Activated B cell treated with CpG ODN at 0.5 μM for 24 hours (primary cell): ENCODE data around the gene SPRN. TPM values are rescaled to one million over a fixed set of nuclear protein-coding genes. Genes with fewer than 3 reads are reported as not detected.

Experiments used
- ATAC-seq: fragments of 200-7000 bp; cut with Tn5 transposase; one replicate; pipeline ENCODE4 v1.10.0; 2021; ENCODE audit warnings: low read depth, mild to moderate bottlenecking, moderate library complexity
- CTCF ChIA-PET: fragments of 350-600 bp; sonication (Branson Sonifier 250); formaldehyde crosslinking; loops from one replicate; lab custom pipeline; 2021; ENCODE audit warnings: antibody characterized with exemption; lab: Charles Lee
- POLR2A ChIA-PET: fragments of 350-600 bp; sonication (Branson Sonifier 250); formaldehyde crosslinking; loops from one replicate; lab custom pipeline; 2021; ENCODE audit warnings: antibody characterized with exemption; lab: Charles Lee
- DNase-seq: peaks from one replicate; pipeline ENCODE4 v3.0.0; 2022
- H3K27ac Mint-ChIP-seq: one replicate; pipeline ENCODE4 v1.8.0; 2020; ENCODE audit warnings: mixed read lengths
- H3K27me3 Mint-ChIP-seq: one replicate; pipeline ENCODE4 v1.8.0; 2021; ENCODE audit warnings: mixed read lengths
- H3K36me3 Mint-ChIP-seq: one replicate; pipeline ENCODE4 v1.8.0; 2021; ENCODE audit warnings: low read depth, mixed read lengths
- H3K4me1 Mint-ChIP-seq: one replicate; pipeline ENCODE4 v1.8.0; 2021; ENCODE audit warnings: mixed read lengths
- H3K4me3 Mint-ChIP-seq: one replicate; pipeline ENCODE4 v1.8.0; 2020; ENCODE audit warnings: mild to moderate bottlenecking, mixed read lengths
- H3K9me3 Mint-ChIP-seq: one replicate; pipeline ENCODE4 v1.8.0; 2020; ENCODE audit warnings: mixed read lengths
- intact Hi-C: fragments of 100-400 bp; cut with micrococcal nuclease; formaldehyde crosslinking; loops from one replicate; pipeline ENCODE4 v1.15.1; 2024
- total RNA-seq: library from RNA; stranded (reverse); gene quantifications from 2 replicates; pipeline ENCODE4 v1.2.3, GENCODE V29; 2022
- TF ChIP-seq, protein P1 (sequence below): fragments of 200-600 bp; IDR thresholded peaks from one replicate; pipeline ENCODE4 v1.8.0; 2022; ENCODE audit warnings: antibody characterized with exemption, mild to moderate bottlenecking

SPRN gene
- total RNA-seq, 1 donor from 2014 or later, result not detected

DNA sequence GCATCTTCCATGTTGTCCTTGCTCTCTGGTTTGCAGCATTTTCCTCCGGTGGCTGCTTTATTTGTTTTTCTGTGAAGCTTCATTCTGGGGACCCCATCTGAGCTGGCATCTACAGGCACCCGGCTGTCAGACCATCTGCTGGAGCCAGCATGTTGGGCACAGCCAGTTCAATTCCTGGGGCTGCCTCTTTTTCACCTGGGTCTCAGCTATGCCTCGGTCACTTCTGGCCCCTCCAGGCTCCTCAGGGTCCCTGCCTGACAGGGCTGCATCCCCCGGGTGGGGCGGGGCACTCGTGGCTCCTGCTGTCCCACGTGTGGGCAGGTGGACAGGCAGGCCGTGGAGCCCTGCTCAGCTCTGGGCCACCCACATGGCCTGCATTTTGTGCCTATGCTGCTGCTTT lies 37.4 kb upstream of the SPRN start:
- ATAC-seq (no peak), DNase-seq (no peak)
- POLR2A ChIA-PET, result no interaction called here
- Mint-ChIP-seq H3K27me3 (no peaks in the 10 kb centered on the region), H3K4me3 (no peak overlapping the region), H3K4me1 (no peaks in the 10 kb centered on the region), H3K36me3 (no peaks in the 10 kb centered on the region), H3K27ac (no peak overlapping the region), H3K9me3 (no peaks in the 10 kb centered on the region)
- TF ChIP-seq, protein P1, sequence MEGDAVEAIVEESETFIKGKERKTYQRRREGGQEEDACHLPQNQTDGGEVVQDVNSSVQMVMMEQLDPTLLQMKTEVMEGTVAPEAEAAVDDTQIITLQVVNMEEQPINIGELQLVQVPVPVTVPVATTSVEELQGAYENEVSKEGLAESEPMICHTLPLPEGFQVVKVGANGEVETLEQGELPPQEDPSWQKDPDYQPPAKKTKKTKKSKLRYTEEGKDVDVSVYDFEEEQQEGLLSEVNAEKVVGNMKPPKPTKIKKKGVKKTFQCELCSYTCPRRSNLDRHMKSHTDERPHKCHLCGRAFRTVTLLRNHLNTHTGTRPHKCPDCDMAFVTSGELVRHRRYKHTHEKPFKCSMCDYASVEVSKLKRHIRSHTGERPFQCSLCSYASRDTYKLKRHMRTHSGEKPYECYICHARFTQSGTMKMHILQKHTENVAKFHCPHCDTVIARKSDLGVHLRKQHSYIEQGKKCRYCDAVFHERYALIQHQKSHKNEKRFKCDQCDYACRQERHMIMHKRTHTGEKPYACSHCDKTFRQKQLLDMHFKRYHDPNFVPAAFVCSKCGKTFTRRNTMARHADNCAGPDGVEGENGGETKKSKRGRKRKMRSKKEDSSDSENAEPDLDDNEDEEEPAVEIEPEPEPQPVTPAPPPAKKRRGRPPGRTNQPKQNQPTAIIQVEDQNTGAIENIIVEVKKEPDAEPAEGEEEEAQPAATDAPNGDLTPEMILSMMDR, result no peak
- CTCF ChIA-PET, result no interaction called here
- intact Hi-C loops, result no loop called here

DNA sequence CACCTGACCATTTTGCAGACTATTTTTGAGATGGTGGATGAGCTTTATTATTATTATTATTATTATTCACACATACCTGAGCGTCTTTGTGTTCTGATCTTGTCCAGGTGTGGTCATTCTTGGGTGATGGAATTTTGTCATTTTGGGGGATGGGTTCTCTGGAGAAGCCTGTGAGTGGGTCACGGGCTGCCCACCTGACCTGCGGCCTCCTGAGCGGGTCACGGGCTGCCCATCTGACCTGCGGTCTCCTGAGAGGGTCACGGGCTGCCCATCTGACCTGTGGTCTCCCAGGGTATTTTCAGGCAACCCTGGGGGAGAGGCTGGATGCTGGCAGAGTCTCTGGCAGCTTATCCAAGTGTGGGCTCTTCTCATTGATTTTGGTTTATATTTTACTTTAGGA lies 36.6 kb upstream of the SPRN start:
- H3K9me3 Mint-ChIP-seq, result no peaks in the 10 kb centered on the region
- no peak overlapping the region for H3K27ac Mint-ChIP-seq
- DNase-seq (no peak), ATAC-seq (no peak)
- no peaks in the 10 kb centered on the region for H3K36me3 Mint-ChIP-seq
- no peaks in the 10 kb centered on the region for H3K27me3 Mint-ChIP-seq
- H3K4me1 Mint-ChIP-seq, result no peaks in the 10 kb centered on the region
- ChIA-PET CTCF (no interaction called here), POLR2A (no interaction called here)
- intact Hi-C loops, result no loop called here
- TF ChIP-seq, protein P1, result no peak
- H3K4me3 Mint-ChIP-seq, result no peak overlapping the region

DNA sequence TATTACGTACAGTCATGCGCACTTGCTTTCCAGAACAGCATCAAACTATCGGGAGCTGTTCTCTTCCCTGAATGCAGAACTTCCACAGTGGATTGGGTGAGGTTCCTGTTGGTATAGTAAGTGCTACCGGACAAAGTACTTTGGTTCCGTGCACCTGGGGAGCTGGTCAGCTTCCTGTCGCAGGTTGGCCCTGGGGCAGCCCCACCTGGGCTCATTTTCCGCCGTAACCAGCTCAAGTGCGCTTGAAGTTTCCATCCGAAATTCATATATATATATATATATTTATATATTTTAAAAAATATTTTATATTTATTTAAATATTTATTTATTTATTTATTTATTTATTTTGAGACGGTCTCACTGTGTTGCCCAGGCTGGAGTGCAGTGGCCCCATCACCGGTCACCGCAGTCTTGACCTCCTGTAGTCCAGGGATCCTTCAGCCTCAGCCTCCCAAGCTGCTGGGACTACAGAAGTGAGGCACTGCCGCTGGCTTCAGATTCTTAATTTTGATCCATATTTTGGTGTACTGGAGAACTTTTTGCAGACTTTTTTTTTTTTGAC lies 35.9 kb upstream of the SPRN start:
- Mint-ChIP-seq H3K27me3 (no peaks in the 10 kb centered on the region), H3K36me3 (no peaks in the 10 kb centered on the region), H3K27ac (no peak overlapping the region), H3K9me3 (no peaks in the 10 kb centered on the region), H3K4me3 (no peak overlapping the region), H3K4me1 (no peaks in the 10 kb centered on the region)
- intact Hi-C loops, result no loop called here
- ATAC-seq, result no peak
- ChIA-PET POLR2A (no interaction called here), CTCF (no interaction called here)
- no peak for DNase-seq
- TF ChIP-seq, protein P1, result no peak

DNA sequence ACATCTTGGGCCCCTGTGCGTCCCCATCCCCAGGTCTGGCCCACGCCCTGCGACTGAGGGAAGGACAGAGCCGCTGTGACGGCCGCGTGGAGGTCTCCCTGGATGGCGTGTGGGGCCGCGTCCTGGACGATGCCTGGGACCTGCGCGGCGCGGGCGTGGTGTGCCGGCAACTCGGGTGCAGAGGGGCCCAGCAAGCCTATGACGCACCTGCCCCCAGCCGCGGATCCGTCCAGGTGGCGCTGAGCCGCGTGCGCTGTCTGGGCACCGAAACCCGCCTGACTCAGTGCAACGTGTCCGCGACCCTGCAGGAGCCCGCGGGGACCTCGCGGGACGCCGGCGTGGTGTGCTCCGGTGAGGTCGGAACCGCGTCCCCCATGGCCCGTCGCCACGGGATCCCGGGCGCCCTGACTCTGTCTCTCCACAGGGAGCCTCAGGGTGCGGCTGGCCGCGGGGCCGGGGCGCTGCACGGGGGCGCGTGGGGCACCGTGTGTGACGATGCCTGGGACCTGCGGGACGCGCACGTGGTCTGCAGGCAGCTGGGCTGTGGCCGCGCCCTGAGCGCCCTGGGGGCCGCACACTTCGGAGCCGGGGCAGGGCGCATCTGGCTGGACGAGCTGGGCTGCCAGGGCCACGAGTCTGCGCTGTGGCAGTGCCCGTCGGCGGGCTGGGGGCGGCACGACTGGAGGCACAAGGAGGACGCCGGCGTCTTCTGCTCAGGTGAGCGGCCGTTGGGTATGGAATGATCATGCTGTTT lies 35.2 kb upstream of the SPRN start:
- DNase-seq (no peak), ATAC-seq (no peak)
- H3K9me3 Mint-ChIP-seq, result no peaks in the 10 kb centered on the region
- TF ChIP-seq, protein P1, result no peak
- H3K4me1 Mint-ChIP-seq, result no peaks in the 10 kb centered on the region
- H3K36me3 Mint-ChIP-seq, result no peaks in the 10 kb centered on the region
- ChIA-PET POLR2A (no interaction called here), CTCF (no interaction called here)
- intact Hi-C loops, result no loop called here
- no peak overlapping the region for H3K27ac Mint-ChIP-seq
- no peak overlapping the region for H3K4me3 Mint-ChIP-seq
- no peaks in the 10 kb centered on the region for H3K27me3 Mint-ChIP-seq

DNA sequence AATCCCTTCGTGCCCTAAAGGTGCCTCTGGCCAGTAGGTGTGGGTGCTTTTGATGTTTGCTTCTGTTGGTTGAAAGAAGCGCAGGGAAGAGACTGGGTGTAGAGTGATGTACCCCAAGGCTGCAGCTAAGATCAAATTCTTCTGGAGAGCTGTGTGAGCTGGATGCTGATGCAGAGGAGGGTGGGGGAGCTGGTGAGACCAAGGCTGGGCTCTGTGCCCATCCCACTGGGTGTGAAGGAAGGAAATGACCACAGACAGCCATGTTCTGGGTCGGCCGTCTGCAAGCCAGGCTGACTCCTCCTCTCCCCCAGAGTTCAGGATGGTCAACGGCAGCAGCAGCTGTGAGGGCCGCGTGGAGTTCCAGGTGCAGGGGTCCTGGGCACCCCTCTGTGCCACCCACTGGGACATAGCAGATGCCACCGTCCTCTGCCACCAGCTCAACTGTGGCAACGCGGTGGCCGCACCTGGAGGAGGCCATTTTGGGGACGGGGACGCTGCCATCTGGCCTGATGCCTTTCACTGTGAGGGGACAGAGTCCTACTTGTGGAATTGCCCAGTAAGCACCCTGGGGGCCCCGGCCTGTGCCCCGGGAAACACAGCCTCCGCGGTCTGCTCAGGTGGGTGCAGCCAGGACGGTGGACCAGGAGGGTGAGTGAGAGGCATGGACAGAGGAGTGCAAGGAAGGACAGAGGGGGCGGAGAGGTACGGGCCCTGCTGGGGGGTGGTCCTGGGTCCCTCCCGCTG lies 34.5 kb upstream of the SPRN start:
- no peak for ATAC-seq
- no peaks in the 10 kb centered on the region for H3K27me3 Mint-ChIP-seq
- TF ChIP-seq, protein P1, result no peak
- H3K4me1 Mint-ChIP-seq, result no peaks in the 10 kb centered on the region
- intact Hi-C loops, result no loop called here
- H3K9me3 Mint-ChIP-seq, result no peaks in the 10 kb centered on the region
- DNase-seq, result no peak
- no peaks in the 10 kb centered on the region for H3K36me3 Mint-ChIP-seq
- POLR2A ChIA-PET, result no interaction called here
- CTCF ChIA-PET, result no interaction called here
- H3K4me3 Mint-ChIP-seq, result no peak overlapping the region
- H3K27ac Mint-ChIP-seq, result no peak overlapping the region
